ENCODE data around the gene KRT15. TPM values are rescaled to one million over a fixed set of nuclear protein-coding genes. Genes with fewer than 3 reads are reported as not detected.

KRT15 gene
- total RNA-seq (under 1 TPM in 1 of 4 donors, not detected in 3; 0.11 TPM), polyA plus RNA-seq (not detected)
- long read RNA-seq, donor 1, result 0 reads
- long read RNA-seq, donor 2, result 0 reads
- long read RNA-seq, donor 3, result 0 reads
- long read RNA-seq, donor 4, result 0 reads

DNA sequence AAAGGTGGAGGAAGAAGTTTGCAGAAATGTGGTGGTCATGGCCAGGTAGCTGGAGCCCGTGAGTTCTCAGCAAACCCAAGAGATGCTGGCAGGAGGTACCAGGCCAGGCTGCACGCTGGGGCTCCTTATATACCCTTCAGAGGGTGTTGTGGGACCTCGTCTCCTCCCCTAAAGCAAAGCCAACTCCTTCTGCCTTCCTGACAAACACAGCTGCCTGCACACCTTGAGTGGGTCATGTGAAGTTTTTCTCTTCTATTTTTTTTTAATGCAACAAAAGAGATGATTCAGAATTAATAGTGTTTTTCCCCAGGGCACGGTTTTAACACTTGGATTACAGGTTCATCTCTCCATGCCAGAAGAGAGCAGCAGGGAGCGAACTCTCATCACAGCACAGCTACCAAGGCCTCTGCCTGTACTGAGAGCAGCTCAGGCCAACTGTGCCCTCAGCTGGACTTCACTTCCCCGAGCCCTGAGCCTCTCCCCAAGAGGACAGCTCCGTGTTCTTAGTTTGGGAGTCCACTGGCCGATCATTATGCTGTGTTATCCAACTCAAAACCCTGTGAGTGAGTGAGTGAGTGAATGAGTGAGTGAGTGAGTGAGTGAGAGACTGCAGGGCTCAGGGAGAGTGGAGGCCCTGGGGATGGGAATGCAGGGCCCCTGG, at the start of gene KRT15:
Gene KRT15, minus strand, starts transcription at position 102 of the 661 bp plus-strand sequence. Its CDS starts 63 bp downstream, at position 39.
- no peak for ATAC-seq
- DNase-seq, result no peak
- Histone ChIP-seq H3K9me3 (ENCODE audit: control insufficient read depth, low read length) (no peaks in the 10 kb centered on the region), H3K4me3 (ENCODE audit: low read length) (no peak within 1 kb of the TSS), H3K27ac (ENCODE audit: low read length) (no peak within 1 kb of the TSS), H3K27me3 (ENCODE audit: control insufficient read depth, insufficient read depth) (no peaks in the 10 kb centered on the region), H3K4me1 (ENCODE audit: control insufficient read depth, insufficient read depth, low read length) (no peaks in the 10 kb centered on the region)
- WGBS, result 53% methylated on average over 8 of the region's 8 CpGs
- intact Hi-C loops (cut with DNase I), result no loop called here

DNA sequence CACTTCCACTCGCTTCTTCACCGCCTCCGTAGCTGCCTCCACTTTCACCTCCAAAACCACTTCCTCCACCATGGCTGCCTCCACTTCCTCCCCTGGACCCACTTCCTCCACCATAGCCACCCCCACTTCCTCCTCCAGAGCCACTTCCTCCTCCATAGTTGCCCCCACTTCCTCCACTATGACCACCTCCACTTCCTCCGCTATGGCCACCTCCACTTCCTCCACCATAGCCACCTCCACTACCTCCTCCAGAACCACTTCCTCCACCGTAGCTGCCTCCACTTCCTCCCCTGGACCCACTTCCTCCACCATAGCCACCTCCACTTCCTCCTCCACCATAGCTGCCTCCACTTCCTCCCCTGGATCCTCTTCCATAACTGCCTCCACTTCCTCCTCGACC, 48.6 kb upstream of the KRT15 start:
- intact Hi-C loops (cut with DNase I), result no loop called here
- ATAC-seq, result no peak
- no peaks in the 10 kb centered on the region for H3K4me1 ChIP-seq (ENCODE audit: control insufficient read depth, insufficient read depth, low read length)
- H3K27me3 ChIP-seq (ENCODE audit: control insufficient read depth, insufficient read depth), result peaks cover 2% of the 10 kb centered on the region
- H3K9me3 ChIP-seq (ENCODE audit: control insufficient read depth, low read length), result no peaks in the 10 kb centered on the region
- H3K4me3 ChIP-seq (ENCODE audit: low read length), result no peak overlapping the region
- no peak for DNase-seq
- WGBS, result 81% methylated on average over 6 of the region's 6 CpGs
- no peak overlapping the region for H3K27ac ChIP-seq (ENCODE audit: low read length)

DNA sequence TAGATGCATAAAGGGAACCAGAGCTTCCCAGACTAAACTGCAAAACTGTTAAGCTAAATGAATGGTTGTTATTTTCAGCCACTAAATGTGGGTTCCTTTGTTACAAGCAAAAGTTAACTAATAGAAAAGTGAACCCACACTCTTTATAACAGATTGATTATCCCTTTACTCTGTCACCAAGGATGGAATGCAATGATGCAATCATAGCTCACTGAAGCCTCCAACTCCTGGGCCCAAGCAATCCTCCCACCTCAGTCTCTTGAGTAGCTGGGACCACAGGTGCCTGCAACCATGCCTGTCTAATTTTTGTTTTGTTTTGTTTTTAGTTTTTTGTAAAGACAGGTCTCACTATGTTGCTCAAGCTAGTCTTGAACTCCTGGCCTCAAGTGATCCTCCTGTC, 46.6 kb upstream of the KRT15 start:
- no peak for ATAC-seq
- no peaks in the 10 kb centered on the region for H3K9me3 ChIP-seq (ENCODE audit: control insufficient read depth, low read length)
- H3K27ac ChIP-seq (ENCODE audit: low read length), result no peak overlapping the region
- H3K4me3 ChIP-seq (ENCODE audit: low read length), result no peak overlapping the region
- intact Hi-C loops (cut with DNase I), result no loop called here
- no peak for DNase-seq
- no peaks in the 10 kb centered on the region for H3K4me1 ChIP-seq (ENCODE audit: control insufficient read depth, insufficient read depth, low read length)
- H3K27me3 ChIP-seq (ENCODE audit: control insufficient read depth, insufficient read depth), result peaks cover 2% of the 10 kb centered on the region

DNA sequence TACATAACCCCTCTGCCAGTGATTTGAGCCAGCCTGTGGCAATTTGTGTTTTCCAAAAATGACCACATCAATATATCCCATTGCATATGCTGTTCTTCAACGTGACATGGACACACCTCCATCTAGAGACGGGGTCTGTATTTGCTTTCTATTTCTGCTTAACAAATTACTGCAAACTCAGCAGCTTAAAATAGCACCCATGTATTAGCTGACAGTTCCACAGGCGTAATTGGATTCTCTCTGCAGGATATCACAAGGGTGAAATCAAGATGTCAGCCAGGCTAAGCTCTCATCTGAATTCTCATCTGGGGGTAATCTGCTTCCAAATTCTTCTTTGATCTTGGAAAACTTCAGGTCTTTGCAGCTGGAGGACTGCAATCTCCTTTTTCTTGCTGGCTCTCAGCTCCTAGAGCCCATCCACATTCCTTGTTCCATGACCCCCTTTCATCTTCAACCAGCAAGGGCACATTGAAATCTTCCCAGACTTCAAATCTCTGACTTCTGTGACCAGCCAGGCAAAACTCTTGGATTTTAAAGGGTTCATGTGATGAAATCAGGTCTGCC, 45.0 kb upstream of the KRT15 start:
- H3K27me3 ChIP-seq (ENCODE audit: control insufficient read depth, insufficient read depth), result peaks cover 2% of the 10 kb centered on the region
- no peaks in the 10 kb centered on the region for H3K9me3 ChIP-seq (ENCODE audit: control insufficient read depth, low read length)
- H3K4me1 ChIP-seq (ENCODE audit: control insufficient read depth, insufficient read depth, low read length), result no peaks in the 10 kb centered on the region
- 19% methylated on average over 3 of the region's 3 CpGs for WGBS
- no peak for DNase-seq
- no peak for ATAC-seq
- no peak overlapping the region for H3K4me3 ChIP-seq (ENCODE audit: low read length)
- H3K27ac ChIP-seq (ENCODE audit: low read length), result no peak overlapping the region
- intact Hi-C loops (cut with DNase I), result no loop called here

DNA sequence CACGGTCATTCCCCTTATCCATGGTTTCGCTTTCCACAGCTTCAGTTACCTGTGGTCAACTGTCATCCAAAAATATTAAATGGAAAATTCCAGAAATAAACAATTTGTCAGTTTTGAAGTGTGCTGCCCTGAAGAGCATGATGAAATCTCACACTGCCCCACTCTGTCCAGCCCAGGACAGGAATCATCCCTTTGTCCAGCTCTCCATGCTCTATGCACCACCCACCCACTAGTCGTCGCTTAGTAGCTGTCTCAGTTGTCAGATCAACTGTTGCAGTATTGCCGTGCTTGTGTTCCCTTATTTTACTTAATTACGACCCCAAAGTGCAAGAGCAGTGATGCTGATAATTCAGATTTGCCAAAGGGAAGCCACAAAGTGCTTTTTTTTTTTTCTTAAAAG, 42.9 kb upstream of the KRT15 start:
- Histone ChIP-seq H3K4me3 (ENCODE audit: low read length) (no peak overlapping the region), H3K27ac (ENCODE audit: low read length) (no peak overlapping the region), H3K4me1 (ENCODE audit: control insufficient read depth, insufficient read depth, low read length) (no peaks in the 10 kb centered on the region), H3K27me3 (ENCODE audit: control insufficient read depth, insufficient read depth) (peaks cover 2% of the 10 kb centered on the region), H3K9me3 (ENCODE audit: control insufficient read depth, low read length) (no peaks in the 10 kb centered on the region)
- intact Hi-C loops (cut with DNase I), result no loop called here
- ATAC-seq (no peak), DNase-seq (no peak)
- WGBS, result 74% methylated on average over 6 of the region's 6 CpGs

DNA sequence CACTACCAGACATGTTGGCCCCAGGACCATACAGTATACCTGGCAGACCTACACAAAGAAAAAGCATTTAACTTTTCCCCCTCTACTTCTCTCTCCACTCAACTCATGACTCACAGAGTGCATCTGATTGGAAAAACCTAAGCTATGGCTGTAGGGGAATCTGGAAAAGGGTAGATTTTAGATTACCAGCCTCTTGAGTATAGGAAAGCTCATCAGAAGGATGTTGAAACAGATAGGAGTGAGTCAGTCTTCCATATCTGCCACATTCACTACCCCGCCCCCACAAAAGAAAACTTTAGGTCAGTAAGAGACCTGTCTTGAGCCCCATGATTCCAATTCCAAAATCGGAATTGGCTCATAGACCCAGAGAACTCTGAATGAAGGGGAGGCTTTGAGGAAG, 40.9 kb upstream of the KRT15 start:
- no peak overlapping the region for H3K27ac ChIP-seq (ENCODE audit: low read length)
- WGBS, result 88% methylated on average over 2 of the region's 2 CpGs
- no peak for ATAC-seq
- H3K27me3 ChIP-seq (ENCODE audit: control insufficient read depth, insufficient read depth), result peaks cover 2% of the 10 kb centered on the region
- DNase-seq, result no peak
- no peaks in the 10 kb centered on the region for H3K4me1 ChIP-seq (ENCODE audit: control insufficient read depth, insufficient read depth, low read length)
- H3K9me3 ChIP-seq (ENCODE audit: control insufficient read depth, low read length), result no peaks in the 10 kb centered on the region
- H3K4me3 ChIP-seq (ENCODE audit: low read length), result no peak overlapping the region
- intact Hi-C loops (cut with DNase I), result no loop called here

DNA sequence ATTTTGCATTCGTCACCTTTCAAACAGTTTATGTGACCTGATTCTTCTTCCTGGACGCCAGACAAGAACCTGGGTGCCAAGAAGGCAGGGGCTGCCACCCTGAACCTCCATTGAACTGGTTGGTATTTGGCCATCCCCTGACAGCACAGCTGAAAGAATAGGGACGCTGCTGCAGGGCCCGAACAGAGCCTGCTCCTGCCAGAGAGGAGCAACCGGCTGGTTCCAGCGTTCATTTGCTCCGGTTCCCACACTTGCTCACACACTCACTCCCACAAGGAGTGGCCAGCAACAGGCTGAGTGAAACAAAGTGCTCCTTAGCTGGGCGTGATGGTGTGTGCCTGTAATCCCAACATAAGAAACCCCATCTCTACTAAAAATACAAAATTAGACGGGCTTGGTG, 38.2 kb upstream of the KRT15 start:
- Histone ChIP-seq H3K9me3 (ENCODE audit: control insufficient read depth, low read length) (no peaks in the 10 kb centered on the region), H3K4me3 (ENCODE audit: low read length) (no peak overlapping the region), H3K4me1 (ENCODE audit: control insufficient read depth, insufficient read depth, low read length) (no peaks in the 10 kb centered on the region), H3K27me3 (ENCODE audit: control insufficient read depth, insufficient read depth) (no peaks in the 10 kb centered on the region), H3K27ac (ENCODE audit: low read length) (no peak overlapping the region)
- WGBS, result 79% methylated on average over 9 of the region's 9 CpGs
- DNase-seq (no peak), ATAC-seq (no peak)
- intact Hi-C loops (cut with DNase I), result no loop called here

DNA sequence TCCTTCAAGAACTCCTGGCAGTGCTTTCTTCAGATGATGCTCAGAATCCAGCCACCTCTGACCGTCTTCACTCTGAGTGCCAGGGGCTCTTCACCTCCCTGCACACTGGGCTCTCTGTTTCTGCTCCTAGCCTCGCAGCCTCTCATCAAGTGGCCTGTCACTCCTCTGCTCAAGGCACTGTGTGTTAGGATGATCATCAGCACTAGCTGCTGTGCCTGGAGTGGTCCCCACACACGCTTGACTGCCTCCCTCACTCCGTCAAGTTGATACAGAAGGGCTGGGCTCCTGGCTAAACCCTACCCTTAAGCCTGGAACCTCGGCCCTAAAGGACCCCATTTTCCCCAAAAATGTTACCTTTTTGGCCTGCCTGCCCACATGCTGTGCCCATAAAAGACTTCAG, 37.6 kb upstream of the KRT15 start:
- Histone ChIP-seq H3K9me3 (ENCODE audit: control insufficient read depth, low read length) (no peaks in the 10 kb centered on the region), H3K27me3 (ENCODE audit: control insufficient read depth, insufficient read depth) (no peaks in the 10 kb centered on the region), H3K27ac (ENCODE audit: low read length) (no peak overlapping the region), H3K4me3 (ENCODE audit: low read length) (no peak overlapping the region), H3K4me1 (ENCODE audit: control insufficient read depth, insufficient read depth, low read length) (no peaks in the 10 kb centered on the region)
- no peak for ATAC-seq
- WGBS, result 45% methylated on average over 5 of the region's 5 CpGs
- no peak for DNase-seq
- intact Hi-C loops (cut with DNase I), result no loop called here

DNA sequence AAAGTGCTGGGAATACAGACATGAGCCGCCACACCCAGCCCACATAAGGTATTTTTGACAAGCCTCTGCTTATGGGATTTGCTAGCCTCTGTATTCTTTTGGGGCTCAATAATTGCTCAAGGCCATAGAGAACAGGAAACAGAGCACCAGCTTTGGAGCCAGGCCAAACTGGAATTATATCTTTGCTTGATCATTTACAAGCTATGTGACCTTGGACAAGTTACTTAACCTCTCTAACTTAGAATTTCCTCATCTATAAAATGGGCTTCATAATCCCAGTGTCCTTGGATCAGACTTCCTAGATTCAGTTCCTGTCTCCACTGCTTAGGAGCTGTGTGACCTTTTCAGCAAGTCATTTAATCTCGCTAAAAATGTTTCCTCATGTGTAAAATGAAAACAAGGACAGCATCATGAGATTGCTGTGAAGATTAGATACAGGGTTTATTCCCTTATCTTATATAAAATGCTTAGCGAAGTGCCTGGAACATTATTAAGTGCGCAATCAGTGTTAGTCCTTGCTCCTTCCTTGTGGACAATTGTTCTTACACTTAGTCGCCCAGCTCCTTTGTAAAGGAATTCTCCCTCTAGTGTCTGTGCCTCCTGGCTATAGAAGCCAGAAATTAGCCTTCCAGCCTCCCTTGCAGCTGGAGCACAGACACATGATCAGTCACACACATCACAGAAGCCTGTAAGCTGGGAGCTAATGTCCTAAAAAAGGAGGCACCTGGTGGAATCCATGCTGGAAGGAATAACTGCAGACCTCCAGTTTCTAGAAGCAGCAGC, 36.6 kb upstream of the KRT15 start:
- Histone ChIP-seq H3K4me3 (ENCODE audit: low read length) (no peak overlapping the region), H3K4me1 (ENCODE audit: control insufficient read depth, insufficient read depth, low read length) (no peaks in the 10 kb centered on the region), H3K27me3 (ENCODE audit: control insufficient read depth, insufficient read depth) (no peaks in the 10 kb centered on the region), H3K27ac (ENCODE audit: low read length) (no peak overlapping the region), H3K9me3 (ENCODE audit: control insufficient read depth, low read length) (no peaks in the 10 kb centered on the region)
- ATAC-seq (no peak), DNase-seq (no peak)
- 69% methylated on average over 5 of the region's 5 CpGs for WGBS
- intact Hi-C loops (cut with DNase I), result no loop called here

DNA sequence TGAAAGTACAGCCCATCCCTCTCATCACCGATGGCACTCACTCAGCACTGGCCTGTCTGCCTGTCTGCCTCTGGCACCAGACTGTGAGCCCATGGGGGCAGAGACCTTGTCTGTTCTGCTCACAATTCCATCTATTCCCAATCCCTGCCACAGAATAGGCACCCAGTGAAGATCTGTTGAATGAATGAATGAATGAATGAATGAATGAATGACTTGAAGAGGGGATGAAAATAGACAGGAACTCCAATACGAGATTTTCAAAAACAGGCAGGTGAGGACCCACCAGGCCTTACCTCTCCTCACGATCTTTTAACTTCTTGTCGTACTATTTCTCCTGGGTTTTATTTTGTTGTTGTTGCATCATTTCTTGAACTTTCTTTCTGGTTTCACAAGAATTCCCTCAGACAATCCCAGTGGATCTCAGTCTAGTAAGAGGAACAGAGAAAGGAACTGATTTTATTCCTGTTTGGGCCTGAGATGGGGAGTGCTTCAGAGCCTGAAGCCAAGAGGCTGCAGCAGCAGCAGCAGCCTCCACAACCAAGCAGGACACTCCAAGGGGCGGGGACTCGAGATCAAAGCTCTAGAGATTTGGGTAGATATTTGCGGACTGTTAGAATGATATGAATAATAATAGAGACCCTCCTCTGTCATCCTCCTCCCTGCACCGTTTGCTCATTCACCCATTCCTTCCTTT, 35.4 kb upstream of the KRT15 start:
- ATAC-seq, result no peak
- DNase-seq, result no peak
- no peaks in the 10 kb centered on the region for H3K9me3 ChIP-seq (ENCODE audit: control insufficient read depth, low read length)
- WGBS, result 61% methylated on average over 8 of the region's 8 CpGs
- no peaks in the 10 kb centered on the region for H3K27me3 ChIP-seq (ENCODE audit: control insufficient read depth, insufficient read depth)
- no peak overlapping the region for H3K27ac ChIP-seq (ENCODE audit: low read length)
- H3K4me3 ChIP-seq (ENCODE audit: low read length), result no peak overlapping the region
- intact Hi-C loops (cut with DNase I), result loop anchor here in 2 of 4 donors (2.0 to 5.0 kb wide), 3 partner anchors 91 to 108 kb away; no protein-coding TSS in a partner anchor
- no peaks in the 10 kb centered on the region for H3K4me1 ChIP-seq (ENCODE audit: control insufficient read depth, insufficient read depth, low read length)

DNA sequence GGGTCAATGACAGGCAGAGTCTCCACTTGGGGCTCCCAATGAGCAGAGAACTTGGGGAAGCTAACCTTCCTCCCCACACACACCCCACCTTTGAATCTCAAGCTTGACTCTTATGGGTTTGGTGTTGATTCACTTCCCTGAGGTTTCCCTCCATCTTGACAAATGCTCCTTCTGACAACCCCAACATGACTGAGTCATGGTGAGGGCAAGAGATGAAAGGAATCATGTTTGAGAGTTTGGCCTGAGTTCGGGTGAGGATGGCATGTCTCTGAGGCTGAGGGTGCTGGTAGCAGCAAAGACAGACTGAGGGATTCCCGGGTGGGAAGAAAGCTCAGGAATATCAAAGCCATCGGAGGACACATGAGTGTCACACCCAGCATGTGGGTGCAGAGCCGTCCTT, 34.5 kb upstream of the KRT15 start:
- no peaks in the 10 kb centered on the region for H3K27me3 ChIP-seq (ENCODE audit: control insufficient read depth, insufficient read depth)
- no peak for ATAC-seq
- intact Hi-C loops (cut with DNase I), result loop anchor here in 2 of 4 donors (2.0 to 5.0 kb wide), 3 partner anchors 92 to 109 kb away; no protein-coding TSS in a partner anchor
- no peak overlapping the region for H3K4me3 ChIP-seq (ENCODE audit: low read length)
- no peak for DNase-seq
- H3K9me3 ChIP-seq (ENCODE audit: control insufficient read depth, low read length), result no peaks in the 10 kb centered on the region
- no peak overlapping the region for H3K27ac ChIP-seq (ENCODE audit: low read length)
- 85% methylated on average over 4 of the region's 4 CpGs for WGBS
- H3K4me1 ChIP-seq (ENCODE audit: control insufficient read depth, insufficient read depth, low read length), result no peaks in the 10 kb centered on the region

Measured in right cardiac atrium (tissue), 5 donors.